HG02623 (cell line): Measurements from ENCODE around the gene LHFPL6.

Experiments used
- ATAC-seq: cut with Tn5 transposase; IDR thresholded peaks from one replicate; pipeline ENCODE4 v1.9.1; 2021; ENCODE audit warnings: moderate library complexity; ENCODE audit not compliant: unreplicated experiment

The LHFPL6 gene

GRCh38 chr13:39418424-39418823 is 184.6 kb downstream of the LHFPL6 start:
- ATAC-seq, result no peak

GRCh38 chr13:39417643-39418042 is 185.3 kb downstream of the LHFPL6 start:
- no peak for ATAC-seq

- ATAC-seq, result no peak
These were observed 185.9 kb downstream of the LHFPL6 start for GRCh38 chr13:39417131-39417530.

GRCh38 chr13:39415008-39415802 is 187.8 kb downstream of the LHFPL6 start:
- ATAC-seq, result no peak

- ATAC-seq, result no peak
These were observed 188.7 kb downstream of the LHFPL6 start for GRCh38 chr13:39414339-39414738.

GRCh38 chr13:39411511-39411910 is 191.5 kb downstream of the LHFPL6 start:
- ATAC-seq, result no peak

GRCh38 chr13:39410964-39411363 is 192.0 kb downstream of the LHFPL6 start:
- no peak for ATAC-seq

- no peak for ATAC-seq
These were observed 192.7 kb downstream of the LHFPL6 start for GRCh38 chr13:39410096-39410901.

- ATAC-seq, result no peak
These were observed 194.5 kb downstream of the LHFPL6 start for GRCh38 chr13:39408512-39408911.

- ATAC-seq, result no peak
These were observed 195.2 kb downstream of the LHFPL6 start for GRCh38 chr13:39407786-39408185.

GRCh38 chr13:39407138-39407537 is 195.9 kb downstream of the LHFPL6 start:
- ATAC-seq, result no peak

- ATAC-seq, result peak; percentile 70
These were observed 196.3 kb downstream of the LHFPL6 start for GRCh38 chr13:39406688-39407087.

- ATAC-seq, result no peak
These were observed 197.3 kb downstream of the LHFPL6 start for GRCh38 chr13:39405596-39406205.

- ATAC-seq, result no peak
These were observed 197.9 kb downstream of the LHFPL6 start for GRCh38 chr13:39405107-39405506.

GRCh38 chr13:39403106-39403505 is 199.9 kb downstream of the LHFPL6 start:
- ATAC-seq, result no peak

GRCh38 chr13:39402221-39402970 is 200.6 kb downstream of the LHFPL6 start:
- no peak for ATAC-seq

GRCh38 chr13:39401756-39402155 is 201.2 kb downstream of the LHFPL6 start:
- ATAC-seq, result no peak

- no peak for ATAC-seq
These were observed 201.8 kb downstream of the LHFPL6 start for GRCh38 chr13:39401046-39401705.

- no peak for ATAC-seq
These were observed 203.9 kb downstream of the LHFPL6 start for GRCh38 chr13:39399102-39399501.

- no peak for ATAC-seq
These were observed 205.1 kb downstream of the LHFPL6 start for GRCh38 chr13:39397896-39398265.
